Neural progenitor cell (in vitro differentiated cells): Measurements from ENCODE around the gene SNAPC4.

Source experiments
- CTCF ChIP-seq: fragments of 200-600 bp; sonication (generic); IDR thresholded peaks from 2 replicates; pipeline ENCODE4 v1.5.1; 2017; ENCODE audit warnings: antibody characterized with exemption, mild to moderate bottlenecking
- EZH2 ChIP-seq: fragments of 200-600 bp; sonication (generic); IDR thresholded peaks from 2 replicates; pipeline ENCODE4 v1.6.1; 2017; ENCODE audit warnings: antibody characterized with exemption, mild to moderate bottlenecking, moderate library complexity

GRCh38 chr9:136368190-136368589 lies 31.8 kb downstream of the SNAPC4 start:
- no peak for TF ChIP-seq CTCF
- no peak for TF ChIP-seq EZH2
